PC-3 (cell line): ENCODE data around the gene ZNF711. TPM values are rescaled to one million over a fixed set of nuclear protein-coding genes. Genes with fewer than 3 reads are reported as not detected.

Experiments
- total RNA-seq: library from RNA; depleted of rRNA; stranded (reverse); fragments of >200 nt; gene quantifications from 2 replicates; pipeline ENCODE4 v1.2.3, GENCODE V29; 2014; rRNA removed

Gene ZNF711
- total RNA-seq, 1 experiment from 2014 or later, result 1.6 TPM

Other genes with a start within 250 kb of the ZNF711 start
- gene APOOL, start 240.1 kb upstream of the ZNF711 start, total RNA-seq, result 14.2 and 15.4 TPM in 2 replicates
- gene SATL1, start 212 bp upstream of the ZNF711 start, total RNA-seq, result not detected in 2 replicates
- not detected in 2 replicates for gene POF1B, start 135.7 kb downstream of the ZNF711 start, total RNA-seq